Gastroesophageal sphincter (tissue), 4 donors: ENCODE measurements around the gene ZBTB7C. TPM values are rescaled to one million over a fixed set of nuclear protein-coding genes. Genes with fewer than 3 reads are reported as not detected.
A peak's percentile ranks its signal among the peaks of the same experiment; 100 is the strongest.

Experiments used
- ATAC-seq: fragments of 150-250 bp; one replicate; pipeline ENCODE4 v1.9.1; 2016; ENCODE audit warnings: mild to moderate bottlenecking, moderate library complexity
- H3K27ac ChIP-seq, 4 donors: fragments of 200-600 bp; sonication (generic) in 3 of 4; 1 replicate in 3 of 4; 2 replicates in 1 of 4; pipeline ENCODE4 v1.5.1; 2016 to 2019
- H3K27me3 ChIP-seq: fragments of 200-600 bp; sonication (generic); one replicate; pipeline ENCODE4 v1.5.1; 2019
- H3K36me3 ChIP-seq, 2 donors: fragments of 200-600 bp; sonication (generic); one replicate each; pipeline ENCODE4 v1.5.1; 2019; ENCODE audit warnings: control low read depth in 1 of 2
- H3K4me1 ChIP-seq, 3 donors: fragments of 200-600 bp; sonication (generic); 1 replicate in 2 of 3; 2 replicates in 1 of 3; pipeline ENCODE4 v1.5.1; 2016 to 2019; ENCODE audit warnings: control low read depth in 2 of 3
- H3K4me3 ChIP-seq, 2 donors: fragments of 200-600 bp; sonication (generic); one replicate each; pipeline ENCODE4 v1.5.1; 2019; ENCODE audit warnings: mild to moderate bottlenecking in 1 of 2, moderate library complexity in 1 of 2
- H3K9me3 ChIP-seq, 3 donors: fragments of 200-600 bp; sonication (generic); one replicate each; pipeline ENCODE4 v1.5.1; 2017 to 2019; ENCODE audit warnings: control low read depth in 2 of 3
- EP300 ChIP-seq: sonication (generic); formaldehyde crosslinking; IDR thresholded peaks from one replicate; pipeline ENCODE4 v1.6.1; 2017; ENCODE audit warnings: antibody characterized with exemption, mild to moderate bottlenecking
- POLR2A ChIP-seq, 2 donors: fragments of 450-650 bp; IDR thresholded peaks; one replicate each; pipeline ENCODE4 v1.6.1; 2017; ENCODE audit warnings: antibody characterized with exemption in 2 of 2, mild to moderate bottlenecking in 2 of 2, moderate library complexity in 1 of 2
- POLR2AphosphoS5 ChIP-seq: sonication (generic); formaldehyde crosslinking; IDR thresholded peaks from one replicate; pipeline ENCODE4 v1.6.1; 2017; ENCODE audit warnings: antibody characterized with exemption
- WGBS, 2 donors: methylation state at CpG; one replicate each; pipeline ENCODE4 v1.1.5; 2018; ENCODE audit warnings: low coverage in 1 of 2; 5-methylcytosine and 5-hydroxymethylcytosine counted together
- total RNA-seq, 4 donors: library from RNA; depleted of rRNA; stranded (reverse); fragments of >200 nt; gene quantifications; one replicate each; pipeline ENCODE4 v1.1.0, GENCODE V29; 2016
- TF ChIP-seq, protein P1 (sequence below), 4 experiments: fragments of 200-600 bp in 2 of 4; fragments of 450-650 bp in 2 of 4; sonication (generic) in 1 of 4; IDR thresholded peaks; one replicate each; pipeline ENCODE4 v1.5.1; 2017 to 2019; ENCODE audit warnings: antibody characterized with exemption in 4 of 4, mild to moderate bottlenecking in 2 of 4, moderate library complexity in 2 of 4

Gene ZBTB7C
- total RNA-seq, 4 donors from 2014 or later = 7.8 to 15.4 (median 11.8) TPM

DNA sequence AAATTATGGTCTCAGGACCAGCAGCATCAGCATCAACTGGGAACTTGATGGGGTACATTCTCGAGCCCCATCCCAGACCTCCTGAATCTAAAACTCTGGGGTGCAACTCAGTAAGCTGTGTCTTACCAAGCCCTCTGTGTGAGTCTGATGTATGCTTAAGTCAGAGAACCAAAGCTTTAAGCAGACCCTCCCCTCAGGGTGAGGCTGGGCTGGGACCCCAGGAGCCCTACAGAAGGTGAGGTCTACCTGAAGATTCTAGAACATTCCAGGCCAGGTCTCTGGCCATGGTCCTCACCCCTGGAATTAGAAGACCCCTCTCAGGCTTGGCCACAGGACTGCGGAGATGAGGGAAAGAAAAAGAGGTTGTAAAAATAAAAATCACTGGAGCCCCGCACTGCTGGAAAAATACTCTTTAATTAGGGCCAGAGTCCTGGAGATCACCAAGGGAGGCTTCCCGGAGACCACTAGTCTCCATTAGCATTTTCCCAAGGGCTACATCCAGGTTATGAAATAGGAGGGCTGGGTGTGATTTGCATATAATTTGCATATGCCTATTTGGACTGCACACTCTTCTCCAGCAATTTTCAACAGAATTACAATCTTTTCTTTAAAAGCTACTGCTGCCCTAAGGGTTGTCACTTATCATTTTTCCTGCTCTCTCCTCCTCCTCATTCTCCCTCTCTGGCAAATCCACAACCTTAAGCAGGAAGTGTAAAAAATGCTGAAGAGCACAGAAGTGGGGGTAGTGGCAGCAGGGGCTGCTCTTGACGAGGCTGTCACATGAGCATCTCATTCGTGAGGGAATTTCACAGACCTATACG lies 100.2 kb downstream of the ZBTB7C start:
- Histone ChIP-seq H3K9me3 (no peaks in the 10 kb centered on the region), H3K27ac (peak overlapping the region in 1 of 4 donors; percentile 33), H3K36me3 (no peaks in the 10 kb centered on the region), H3K4me1 (peaks cover 0 to 37% (median 4%) of the 10 kb centered on the region in 3 donors), H3K27me3 (no peaks in the 10 kb centered on the region), H3K4me3 (no peak overlapping the region)
- TF ChIP-seq POLR2A (IDR thresholded peaks at IDR 0.05) (no peak), POLR2AphosphoS5 (no peak), EP300 (no peak)
- no peak for ATAC-seq
- WGBS, 2 donors = 66 to 71% methylated on average over 5 of the region's 7 CpGs

GRCh38 chr18:48308027-48308635 lies 101.1 kb downstream of the ZBTB7C start:
- no peak for ATAC-seq
- Histone ChIP-seq H3K36me3 (no peaks in the 10 kb centered on the region), H3K4me1 (peaks cover 0 to 37% (median 4%) of the 10 kb centered on the region in 3 donors), H3K4me3 (no peak overlapping the region), H3K27ac (peak overlapping the region in 1 of 4 donors; percentile 33), H3K27me3 (no peaks in the 10 kb centered on the region), H3K9me3 (no peaks in the 10 kb centered on the region)
- TF ChIP-seq, protein P1, sequence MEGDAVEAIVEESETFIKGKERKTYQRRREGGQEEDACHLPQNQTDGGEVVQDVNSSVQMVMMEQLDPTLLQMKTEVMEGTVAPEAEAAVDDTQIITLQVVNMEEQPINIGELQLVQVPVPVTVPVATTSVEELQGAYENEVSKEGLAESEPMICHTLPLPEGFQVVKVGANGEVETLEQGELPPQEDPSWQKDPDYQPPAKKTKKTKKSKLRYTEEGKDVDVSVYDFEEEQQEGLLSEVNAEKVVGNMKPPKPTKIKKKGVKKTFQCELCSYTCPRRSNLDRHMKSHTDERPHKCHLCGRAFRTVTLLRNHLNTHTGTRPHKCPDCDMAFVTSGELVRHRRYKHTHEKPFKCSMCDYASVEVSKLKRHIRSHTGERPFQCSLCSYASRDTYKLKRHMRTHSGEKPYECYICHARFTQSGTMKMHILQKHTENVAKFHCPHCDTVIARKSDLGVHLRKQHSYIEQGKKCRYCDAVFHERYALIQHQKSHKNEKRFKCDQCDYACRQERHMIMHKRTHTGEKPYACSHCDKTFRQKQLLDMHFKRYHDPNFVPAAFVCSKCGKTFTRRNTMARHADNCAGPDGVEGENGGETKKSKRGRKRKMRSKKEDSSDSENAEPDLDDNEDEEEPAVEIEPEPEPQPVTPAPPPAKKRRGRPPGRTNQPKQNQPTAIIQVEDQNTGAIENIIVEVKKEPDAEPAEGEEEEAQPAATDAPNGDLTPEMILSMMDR (IDR thresholded peaks at IDR 0.05) = no peak
- TF ChIP-seq EP300 (no peak), POLR2A (IDR thresholded peaks at IDR 0.05) (no peak), POLR2AphosphoS5 (no peak)
- 66 to 67% methylated on average over 2 of the region's 3 CpGs for WGBS, 2 donors

DNA sequence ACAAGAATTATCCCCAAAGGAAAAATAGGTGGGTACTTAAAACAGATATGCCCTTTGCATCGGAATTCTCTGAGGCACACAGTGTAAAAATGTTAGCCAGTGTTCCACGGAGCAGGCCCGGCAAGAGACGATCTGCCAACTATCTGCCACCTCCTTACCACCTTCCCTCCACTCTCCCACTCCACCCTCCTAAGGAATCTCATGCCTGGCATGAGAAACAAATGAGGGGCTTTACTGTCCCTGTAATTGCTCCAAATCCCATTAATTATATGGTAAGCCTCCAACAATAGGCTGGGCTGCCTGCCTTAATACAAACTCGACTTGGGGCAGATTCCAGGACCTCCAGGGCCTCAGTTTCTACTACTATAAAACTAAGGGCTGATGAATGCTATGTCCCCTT lies 102.3 kb downstream of the ZBTB7C start:
- H3K4me1 ChIP-seq = peaks cover 0 to 37% (median 4%) of the 10 kb centered on the region in 3 donors
- H3K27me3 ChIP-seq = no peaks in the 10 kb centered on the region
- no peaks in the 10 kb centered on the region for H3K36me3 ChIP-seq
- no peak overlapping the region for H3K4me3 ChIP-seq
- H3K9me3 ChIP-seq = no peaks in the 10 kb centered on the region
- no peak for TF ChIP-seq POLR2A (IDR thresholded peaks at IDR 0.05)
- TF ChIP-seq POLR2AphosphoS5 = peak; percentile 91
- peak; percentile 74 for ATAC-seq
- 0 to 59% methylated on average over 1 to 5 of the region's 5 CpGs for WGBS, 2 donors
- peak overlapping the region in 3 of 4 donors; percentile 54 to 83 (median 66) for H3K27ac ChIP-seq

DNA sequence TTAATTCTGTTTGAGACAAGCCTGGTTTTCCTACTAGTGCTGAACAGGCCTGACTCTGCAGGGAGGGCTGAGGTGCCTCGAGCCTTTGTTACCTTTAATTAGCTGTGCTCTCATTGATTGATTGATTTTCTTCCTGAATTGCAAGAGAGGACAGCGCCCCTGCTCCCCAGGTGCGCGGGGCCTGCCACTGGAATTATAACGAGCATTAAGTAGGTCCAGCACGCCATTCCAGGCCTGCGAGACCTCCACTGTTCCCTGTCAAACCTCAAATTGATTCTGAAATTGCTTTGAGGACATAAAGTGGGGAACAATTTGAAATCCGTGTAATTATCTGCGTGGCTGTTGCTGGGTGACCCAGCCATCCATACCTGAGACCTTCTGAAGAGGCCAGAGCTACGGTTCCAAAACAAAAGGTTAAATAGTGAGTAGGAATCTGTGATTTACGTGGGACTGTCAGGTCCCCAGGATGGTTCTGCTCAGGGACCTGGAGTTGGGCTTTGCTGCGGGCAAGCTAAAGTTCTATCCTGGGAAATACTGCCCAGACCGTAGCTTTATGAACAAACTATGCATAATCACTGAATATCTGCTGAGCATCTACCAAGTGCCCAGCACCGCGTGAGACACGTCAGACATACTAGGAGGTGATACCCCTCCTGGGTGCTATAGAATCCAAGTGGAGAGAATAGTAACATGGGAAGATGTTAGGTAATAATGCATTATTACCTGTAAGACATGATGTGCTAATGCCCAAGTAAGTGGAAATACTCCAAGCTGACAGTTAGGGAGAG lies 104.1 kb downstream of the ZBTB7C start:
- 91 to 92% methylated on average over 5 to 11 of the region's 16 CpGs for WGBS, 2 donors
- Histone ChIP-seq H3K27me3 (no peaks in the 10 kb centered on the region), H3K36me3 (no peaks in the 10 kb centered on the region), H3K4me1 (peaks cover 0 to 41% (median 4%) of the 10 kb centered on the region in 3 donors), H3K27ac (no peak overlapping the region), H3K4me3 (no peak overlapping the region), H3K9me3 (no peaks in the 10 kb centered on the region)
- TF ChIP-seq EP300 = no peak
- TF ChIP-seq POLR2A (IDR thresholded peaks at IDR 0.05) = no peak
- TF ChIP-seq, protein P1 (IDR thresholded peaks at IDR 0.05) = no peak
- TF ChIP-seq POLR2AphosphoS5 = no peak
- ATAC-seq = no peak

- no peak overlapping the region for H3K27ac ChIP-seq
- H3K4me3 ChIP-seq = no peak overlapping the region
- H3K36me3 ChIP-seq = no peaks in the 10 kb centered on the region
- H3K9me3 ChIP-seq = no peaks in the 10 kb centered on the region
- ATAC-seq = no peak
- WGBS, 2 donors = no CpG with 5 or more reads among the region's 3 CpGs
- H3K4me1 ChIP-seq = peaks cover 0 to 45% (median 3%) of the 10 kb centered on the region in 3 donors
- TF ChIP-seq POLR2A (IDR thresholded peaks at IDR 0.05) (no peak), POLR2AphosphoS5 (no peak), EP300 (no peak)
- TF ChIP-seq, protein P1 (IDR thresholded peaks at IDR 0.05) = no peak
- H3K27me3 ChIP-seq = no peaks in the 10 kb centered on the region
Measured at GRCh38 chr18:48303883-48304282, 105.3 kb downstream of the ZBTB7C start.
